Smooth muscle cell of bladder (primary cell): ENCODE measurements around the gene ARPC1B. TPM values are rescaled to one million over a fixed set of nuclear protein-coding genes. Genes with fewer than 3 reads are reported as not detected.

Experiments used
- total RNA-seq: library from RNA; depleted of rRNA; stranded (reverse); fragments of >200 nt; gene quantifications from 2 replicates; pipeline ENCODE4 v1.2.3, GENCODE V29; 2014

Gene ARPC1B
- total RNA-seq, result 361 and 534 TPM in 2 replicates

DNA sequence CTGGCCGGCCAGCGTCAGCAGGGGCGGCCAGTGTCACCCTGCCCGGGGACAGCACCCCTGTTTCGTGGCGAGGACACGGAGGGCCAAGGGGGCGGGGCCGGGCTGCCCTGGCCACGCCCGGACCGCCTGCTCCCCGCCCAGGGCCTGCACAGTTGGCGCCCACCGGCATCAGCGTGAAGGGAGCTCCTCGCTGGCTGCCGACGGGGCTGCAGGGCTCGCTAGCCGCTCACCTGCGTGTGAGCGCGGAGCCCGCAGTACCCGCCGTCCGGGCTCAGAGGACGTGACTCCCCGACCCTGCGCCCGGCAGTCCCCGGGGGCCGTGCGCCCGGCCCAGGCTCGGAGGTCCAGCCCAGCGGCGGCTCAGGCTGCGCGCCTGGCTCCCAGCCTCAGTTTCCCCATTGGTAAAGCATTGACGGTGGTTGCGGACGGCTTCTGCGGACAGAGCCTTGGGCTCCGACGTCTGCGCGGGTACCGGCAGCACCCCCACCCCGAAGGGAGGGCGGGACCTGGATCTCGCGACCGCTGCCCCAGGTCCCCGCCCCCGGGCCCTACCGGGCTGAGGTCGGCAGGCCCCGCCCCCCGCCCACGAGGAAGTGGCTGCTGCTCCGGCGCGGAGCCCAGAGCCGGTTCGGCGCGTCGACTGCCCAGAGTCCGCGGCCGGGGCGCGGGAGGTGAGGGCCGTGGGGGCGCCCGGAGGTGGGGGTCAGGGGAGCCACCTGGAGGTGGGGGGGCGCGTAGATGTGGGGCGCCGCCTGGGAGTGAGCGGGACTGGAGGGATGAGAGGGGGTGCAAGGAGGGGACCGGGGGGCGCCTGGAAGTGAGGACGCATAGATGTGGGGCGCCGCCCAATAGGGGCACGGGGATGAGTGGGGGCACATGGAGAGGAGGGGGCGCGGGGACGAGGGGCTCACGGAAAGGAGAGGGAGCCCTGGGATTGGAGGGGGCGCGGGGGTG, at the start of gene ARPC1B:
ARPC1B (plus strand) TSS at position 620 of the 954 bp plus-strand sequence. CDS start 10,985 bp downstream, outside the sequence.

DNA sequence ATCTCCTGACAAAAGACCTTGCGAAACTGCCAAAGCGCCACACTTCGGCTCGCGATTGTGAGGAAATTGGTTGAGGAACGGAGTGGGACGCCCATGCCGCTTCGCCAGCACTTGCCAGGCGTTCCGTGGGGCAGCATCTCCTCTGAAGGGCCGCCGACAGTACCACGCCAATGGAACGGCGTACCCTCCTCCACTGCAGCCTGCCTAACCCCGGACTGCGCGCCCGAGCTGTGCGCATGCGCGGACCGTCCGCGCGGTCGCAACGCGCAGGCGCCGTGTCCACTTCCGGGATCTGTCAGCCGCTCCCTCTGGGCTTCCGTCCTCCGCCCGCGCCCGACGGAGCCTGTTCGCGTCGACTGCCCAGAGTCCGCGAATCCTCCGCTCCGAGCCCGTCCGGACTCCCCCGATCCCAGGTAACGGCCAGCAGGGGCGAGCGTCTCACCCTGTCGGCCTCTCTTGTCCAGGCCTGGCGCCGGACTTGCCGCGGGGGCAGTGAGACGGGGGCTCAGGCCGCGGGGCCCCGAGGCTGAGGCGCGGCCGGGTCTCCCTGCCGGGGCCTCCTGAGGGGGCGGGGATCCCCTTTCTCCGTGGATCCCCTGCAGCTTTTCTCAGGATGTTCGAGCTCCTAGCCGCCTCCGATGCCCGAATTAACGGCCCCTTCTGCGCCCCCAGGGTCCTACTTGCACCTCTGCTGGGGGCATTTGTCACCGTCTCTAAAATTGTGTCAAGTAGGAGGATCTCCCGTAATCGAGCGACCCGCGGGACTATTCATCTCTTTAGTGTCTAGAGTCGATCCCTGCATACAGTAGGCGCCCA, 48.7 kb upstream of the ARPC1B start, which contains the start of gene ARPC1A:
ARPC1A (plus strand) TSS at position 307 of the 816 bp plus-strand sequence. CDS start 7,456 bp downstream, outside the sequence.

DNA sequence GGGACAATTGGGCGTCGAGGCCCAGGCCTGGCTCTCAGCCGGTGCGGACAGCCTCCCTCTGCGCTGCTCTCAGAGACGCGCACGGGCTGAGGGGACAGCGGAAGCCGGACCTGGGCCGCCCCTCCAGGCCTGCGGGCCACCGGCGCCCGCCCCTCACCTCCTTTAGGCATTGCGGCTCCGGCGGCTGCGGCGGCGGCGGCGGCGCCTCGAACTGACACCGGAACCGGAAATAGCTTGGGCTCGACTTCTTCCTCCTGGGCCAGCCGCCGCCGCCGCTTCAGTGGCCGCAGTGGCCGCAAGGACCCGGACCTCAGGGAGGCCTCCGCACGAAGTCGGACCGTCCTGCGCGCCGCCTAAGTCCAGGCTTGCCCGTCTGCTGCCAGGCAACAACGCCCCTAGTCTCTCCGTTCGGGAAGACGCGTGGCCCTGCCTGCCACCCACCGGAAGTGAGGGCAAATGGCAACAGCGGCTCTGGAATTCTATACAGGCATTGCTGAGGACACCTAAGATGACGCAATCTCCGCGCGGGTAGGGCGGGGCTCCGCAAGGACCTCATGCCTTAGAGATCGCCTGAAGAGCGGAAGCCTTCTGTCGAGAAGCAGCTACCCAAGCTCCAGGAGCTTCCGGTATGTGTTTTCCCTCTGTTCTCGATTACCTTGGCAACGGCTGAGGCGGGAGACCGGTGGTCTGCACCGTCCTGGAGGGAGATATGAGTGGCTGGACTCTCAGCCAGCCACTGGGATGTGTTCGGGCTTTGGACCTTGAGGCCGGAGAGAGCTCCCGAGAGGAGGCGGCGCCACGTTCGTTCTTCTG, 34.1 kb downstream of the ARPC1B start, which contains the start of the genes BUD31 and PDAP1:
BUD31 (plus strand) TSS at position 591 of the 813 bp plus-strand sequence. CDS start 2,124 bp downstream, outside the sequence.
PDAP1 (minus strand) TSS at position 219 of the 813 bp plus-strand sequence; CDS start at position 170, 49 bp downstream.

DNA sequence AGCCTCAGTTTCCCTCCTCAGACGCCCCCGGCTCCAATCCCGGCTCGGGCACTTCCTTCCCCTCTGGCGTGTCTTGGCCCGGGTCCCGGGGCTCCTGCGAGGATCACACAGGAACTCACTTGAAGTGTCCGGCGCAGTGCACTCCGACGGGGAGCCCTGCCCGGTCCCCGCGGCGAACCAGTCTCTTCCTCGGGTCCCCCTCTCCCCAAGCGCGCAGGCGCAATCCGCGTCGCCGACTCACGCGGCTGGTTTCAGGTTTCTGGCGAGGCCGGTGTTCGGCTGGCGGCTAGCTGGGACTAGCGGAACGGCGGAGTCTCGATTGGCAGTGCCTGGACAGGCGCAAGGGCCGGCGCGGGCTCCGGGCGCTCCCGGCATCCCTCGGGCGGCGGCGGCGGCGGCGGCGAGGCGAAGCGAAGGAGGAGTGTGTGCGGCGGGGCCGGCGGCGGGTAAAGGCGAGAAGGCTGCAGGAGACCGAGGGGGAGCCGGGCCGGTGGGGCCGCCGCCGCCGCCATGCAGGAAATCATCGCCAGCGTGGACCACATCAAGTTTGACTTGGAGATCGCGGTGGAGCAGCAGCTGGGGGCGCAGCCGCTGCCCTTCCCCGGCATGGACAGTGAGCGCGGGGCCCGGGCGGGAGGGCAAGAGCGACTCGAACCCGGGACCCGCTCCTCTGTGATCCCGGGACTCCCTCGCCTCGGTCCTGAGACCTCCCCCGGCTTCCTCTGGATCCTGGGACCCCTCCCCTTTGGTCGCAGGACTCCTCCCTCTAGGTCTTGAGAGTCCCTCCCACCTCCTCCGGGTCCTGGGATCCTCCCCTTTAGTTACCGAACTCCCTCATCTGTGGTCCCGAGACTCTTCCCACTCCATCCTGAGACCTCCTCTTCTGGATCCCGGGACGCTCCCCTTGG, 64.3 kb downstream of the ARPC1B start, which contains the start of the genes CPSF4 and PTCD1:
CPSF4 (plus strand) TSS at position 371 of the 908 bp plus-strand sequence; CDS start at position 511, 140 bp downstream.
PTCD1 (minus strand) TSS at position 226 of the 908 bp plus-strand sequence. CDS start 3,556 bp downstream, outside the sequence.

Other genes starting within 250 kb of the ARPC1B start
- gene SMURF1, start 230.6 kb upstream of the ARPC1B start, total RNA-seq, result 14.1 and 17.8 TPM in 2 replicates
- not detected in 2 replicates for gene KPNA7, start 166.6 kb upstream of the ARPC1B start, total RNA-seq
- gene MYH16, start 101.9 kb upstream of the ARPC1B start, total RNA-seq, result not detected in 2 replicates
- 203 and 209 TPM in 2 replicates for gene ARPC1A, start 48.8 kb upstream of the ARPC1B start, total RNA-seq
- gene PDAP1, start 33.9 kb downstream of the ARPC1B start, total RNA-seq, result 26.9 and 29.2 TPM in 2 replicates
- 142 and 174 TPM in 2 replicates for gene BUD31, start 34.2 kb downstream of the ARPC1B start, total RNA-seq
- gene PTCD1, start 64.1 kb downstream of the ARPC1B start, total RNA-seq, result 7.1 and 8.1 TPM in 2 replicates
- gene CPSF4, start 64.2 kb downstream of the ARPC1B start, total RNA-seq, result 21.6 and 28.1 TPM in 2 replicates
- 443 and 477 TPM in 2 replicates for gene ATP5MF, start 91.4 kb downstream of the ARPC1B start, total RNA-seq
- 2.6 and 3.6 TPM in 2 replicates for gene ZNF789, start 98.2 kb downstream of the ARPC1B start, total RNA-seq
- 22.5 and 27.3 TPM in 2 replicates for gene ZNF394, start 125.6 kb downstream of the ARPC1B start, total RNA-seq
- gene ZKSCAN5, start 129.9 kb downstream of the ARPC1B start, total RNA-seq, result 10.8 and 12.1 TPM in 2 replicates
- gene FAM200A, start 177.4 kb downstream of the ARPC1B start, total RNA-seq, result 5.3 and 5.5 TPM in 2 replicates
- 42.6 and 45.9 TPM in 2 replicates for gene ZNF655, start 183.9 kb downstream of the ARPC1B start, total RNA-seq
- gene TMEM225B, start 223.5 kb downstream of the ARPC1B start, total RNA-seq, result 0.46 and 1.1 TPM in 2 replicates
- gene ZSCAN25, start 242.2 kb downstream of the ARPC1B start, total RNA-seq, result 7.5 and 11.5 TPM in 2 replicates